A549 (cell line): ENCODE data around the gene SIGLEC9. TPM values are rescaled to one million over a fixed set of nuclear protein-coding genes. Genes with fewer than 3 reads are reported as not detected.

Experiments
- ATAC-seq, 2 experiments: fragments of 200-7000 bp in 1 of 2; fragments of >200 bp in 1 of 2; cut with Nextera tagmentation in 1 of 2; cut with Tn5 transposase in 1 of 2; 3 replicates each; pipeline versions ENCODE4 v1.8.0 to v1.9.1; 2018 to 2020; ENCODE audit warnings: mild to moderate bottlenecking in 1 of 2, moderate library complexity in 1 of 2
- CTCF ChIA-PET: fragments of 300-600 bp; sonication (Branson Sonifier 250); formaldehyde crosslinking; extraction: SDS; loops from one replicate; lab custom pipeline; 2021; ENCODE audit warnings: antibody characterized with exemption, inconsistent platforms; lab: Yijun Ruan, JAX
- POLR2A ChIA-PET: fragments of 350-600 bp; formaldehyde crosslinking; extraction: SDS; loops from one replicate; lab custom pipeline; 2021; ENCODE audit warnings: antibody characterized with exemption, inconsistent platforms; lab: Yijun Ruan, JAX
- DNase-seq, 2 experiments: peaks; one replicate each; pipeline versions ENCODE4 v3.0.0 to v3.0.0-alpha.2; 2011 to 2016; ENCODE audit warnings: low read depth in 1 of 2, low spot score in 1 of 2
- FAIRE-seq: peaks from 2 replicates; lab custom pipeline; 2011; peaks lifted over from hg19 to GRCh38; lab: Jason Lieb, UNC
- H3K27ac ChIP-seq, 2 experiments: fragments of >200 bp; sonication (Bioruptor Twin); formaldehyde crosslinking; 3 replicates each; pipeline ENCODE4 v1.5.1; 2016 to 2017
- H3K4me1 ChIP-seq: fragments of >200 bp; sonication (Bioruptor Twin); formaldehyde crosslinking; 3 replicates; pipeline ENCODE4 v1.6.1; 2016
- H3K4me2 ChIP-seq: fragments of >200 bp; sonication (Bioruptor Twin); formaldehyde crosslinking; 3 replicates; pipeline ENCODE4 v1.6.1; 2016
- H3K4me3 ChIP-seq: fragments of >200 bp; sonication (Bioruptor Twin); formaldehyde crosslinking; 3 replicates; pipeline ENCODE4 v1.5.1; 2016
- H3K9me3 ChIP-seq: fragments of >200 bp; sonication (Bioruptor Twin); formaldehyde crosslinking; 3 replicates; pipeline ENCODE4 v1.6.1; 2016
- BCL3 ChIP-seq: fragments of >200 bp; sonication (Bioruptor Twin); formaldehyde crosslinking; IDR thresholded peaks from 3 replicates; pipeline ENCODE4 v1.6.1; 2016
- CBX2 ChIP-seq: fragments of 200-600 bp; sonication (generic); IDR thresholded peaks from 2 replicates; pipeline ENCODE4 v1.6.1; 2016; ENCODE audit warnings: low read depth, mild to moderate bottlenecking, borderline replicate concordance
- CHD2 ChIP-seq: fragments of 150-350 bp; IDR thresholded peaks from 2 replicates; pipeline ENCODE4 v1.6.1; 2014; ENCODE audit warnings: low read length; ENCODE audit not compliant: partially characterized antibody
- CHD4 ChIP-seq: fragments of 200-600 bp; sonication (generic); IDR thresholded peaks from 2 replicates; pipeline ENCODE4 v1.6.1; 2016; ENCODE audit warnings: antibody characterized with exemption, mild to moderate bottlenecking, borderline replicate concordance
- EHMT2 ChIP-seq: fragments of 200-600 bp; sonication (generic); IDR thresholded peaks from 2 replicates; pipeline ENCODE4 v1.6.1; 2016; ENCODE audit warnings: antibody characterized with exemption, low read depth, mild to moderate bottlenecking, moderate library complexity
- ESRRA ChIP-seq: fragments of 150-350 bp; IDR thresholded peaks from 2 replicates; pipeline ENCODE4 v1.6.1; 2014; ENCODE audit warnings: mild to moderate bottlenecking, low read length, borderline replicate concordance
- FOSB ChIP-seq: fragments of 250-450 bp; sonication (Bioruptor Pico); IDR thresholded peaks from 2 replicates; pipeline ENCODE4 v1.5.0; 2020; ENCODE audit warnings: mild to moderate bottlenecking, moderate library complexity
- FOXS1 ChIP-seq: fragments of 250-450 bp; sonication (Bioruptor Pico); IDR thresholded peaks from 2 replicates; pipeline ENCODE4 v1.5.0; 2020; ENCODE audit warnings: mild to moderate bottlenecking, moderate library complexity
- HDAC2 ChIP-seq: fragments of 200-600 bp; sonication (generic); IDR thresholded peaks from 2 replicates; pipeline ENCODE4 v1.6.1; 2016
- JUN ChIP-seq, 2 experiments: fragments of >200 bp; sonication (Bioruptor Twin); formaldehyde crosslinking; IDR thresholded peaks; 2 replicates in 1 of 2; 3 replicates in 1 of 2; pipeline ENCODE4 v1.6.1; 2016 to 2017
- MAFK ChIP-seq: fragments of 450-650 bp; IDR thresholded peaks from 2 replicates; pipeline ENCODE4 v1.6.1; 2014; ENCODE audit not compliant: partially characterized antibody
- MYC ChIP-seq: IDR thresholded peaks from 2 replicates; pipeline ENCODE4 v1.6.1; 2012; ENCODE audit warnings: mild to moderate bottlenecking, inconsistent platforms, low read length, improper control_type of control experiment, borderline replicate concordance
- NFE2L2 ChIP-seq: fragments of 150-350 bp; conservative IDR thresholded peaks from 2 replicates; pipeline ENCODE4 v1.6.1; 2014; ENCODE audit warnings: low read length
- NPAS2 ChIP-seq: fragments of 250-450 bp; sonication (Bioruptor Pico); IDR thresholded peaks from 2 replicates; pipeline ENCODE4 v1.8.0; 2022; ENCODE audit warnings: mild to moderate bottlenecking, moderate library complexity, borderline replicate concordance
- PHF8 ChIP-seq: fragments of 200-600 bp; sonication (generic); IDR thresholded peaks from 2 replicates; pipeline ENCODE4 v1.6.1; 2016; ENCODE audit warnings: low read depth, mild to moderate bottlenecking, antibody characterized with exemption, moderate library complexity, borderline replicate concordance
- POLR2AphosphoS2 ChIP-seq: conservative IDR thresholded peaks from 2 replicates; pipeline ENCODE4 v1.6.1; 2012; ENCODE audit warnings: low read length, improper control_type of control experiment, inconsistent platforms
- RCOR1 ChIP-seq: fragments of 150-350 bp; IDR thresholded peaks from 2 replicates; pipeline ENCODE4 v1.6.1; 2014; ENCODE audit warnings: antibody characterized with exemption, low read length, low read depth
- RNF2 ChIP-seq: fragments of 200-600 bp; sonication (generic); IDR thresholded peaks from 2 replicates; pipeline ENCODE4 v1.6.1; 2016; ENCODE audit warnings: low read depth, mild to moderate bottlenecking, antibody characterized with exemption, moderate library complexity, borderline replicate concordance
- TP53 ChIP-seq: fragments of 250-450 bp; sonication (Bioruptor Pico); IDR thresholded peaks from 2 replicates; pipeline ENCODE4 v1.5.0; 2021; ENCODE audit warnings: mild to moderate bottlenecking, moderate library complexity
- USF2 ChIP-seq: fragments of 450-650 bp; IDR thresholded peaks from 2 replicates; pipeline ENCODE4 v1.6.1; 2014; ENCODE audit warnings: antibody characterized with exemption
- ZC3H11A ChIP-seq: fragments of 450-650 bp; IDR thresholded peaks from 2 replicates; pipeline ENCODE4 v1.6.1; 2014; ENCODE audit warnings: antibody characterized with exemption, mild to moderate bottlenecking
- ZNF302 ChIP-seq: fragments of 250-450 bp; sonication (Bioruptor Pico); IDR thresholded peaks from 2 replicates; pipeline ENCODE4 v1.9.0; 2021; ENCODE audit warnings: inconsistent platforms, mild to moderate bottlenecking, moderate library complexity
- WGBS: methylation state at CpG from one replicate; pipeline ENCODE4 v1.1.6; 2017; ENCODE audit errors: missing lambda C conversion rate; 5-methylcytosine and 5-hydroxymethylcytosine counted together
- polyA plus RNA-seq, 4 experiments: library from polyadenylated mRNA; depleted of rRNA in 3 of 4; stranded (reverse); fragments of >200 nt; fragmentation: RNase III in 1 of 4; extraction: RNeasy Plus Mini Kit Qiagen cat#74134 plus additional on column Dnase treatment in 1 of 4; gene quantifications; 2 replicates in 3 of 4; 3 replicates in 1 of 4; pipeline ENCODE4 v1.2.3, GENCODE V29; 2011 to 2017

SIGLEC9 gene
- polyA plus RNA-seq, 2 of the 4 experiments (the other 2 are of a cell fraction) = not detected

DNA sequence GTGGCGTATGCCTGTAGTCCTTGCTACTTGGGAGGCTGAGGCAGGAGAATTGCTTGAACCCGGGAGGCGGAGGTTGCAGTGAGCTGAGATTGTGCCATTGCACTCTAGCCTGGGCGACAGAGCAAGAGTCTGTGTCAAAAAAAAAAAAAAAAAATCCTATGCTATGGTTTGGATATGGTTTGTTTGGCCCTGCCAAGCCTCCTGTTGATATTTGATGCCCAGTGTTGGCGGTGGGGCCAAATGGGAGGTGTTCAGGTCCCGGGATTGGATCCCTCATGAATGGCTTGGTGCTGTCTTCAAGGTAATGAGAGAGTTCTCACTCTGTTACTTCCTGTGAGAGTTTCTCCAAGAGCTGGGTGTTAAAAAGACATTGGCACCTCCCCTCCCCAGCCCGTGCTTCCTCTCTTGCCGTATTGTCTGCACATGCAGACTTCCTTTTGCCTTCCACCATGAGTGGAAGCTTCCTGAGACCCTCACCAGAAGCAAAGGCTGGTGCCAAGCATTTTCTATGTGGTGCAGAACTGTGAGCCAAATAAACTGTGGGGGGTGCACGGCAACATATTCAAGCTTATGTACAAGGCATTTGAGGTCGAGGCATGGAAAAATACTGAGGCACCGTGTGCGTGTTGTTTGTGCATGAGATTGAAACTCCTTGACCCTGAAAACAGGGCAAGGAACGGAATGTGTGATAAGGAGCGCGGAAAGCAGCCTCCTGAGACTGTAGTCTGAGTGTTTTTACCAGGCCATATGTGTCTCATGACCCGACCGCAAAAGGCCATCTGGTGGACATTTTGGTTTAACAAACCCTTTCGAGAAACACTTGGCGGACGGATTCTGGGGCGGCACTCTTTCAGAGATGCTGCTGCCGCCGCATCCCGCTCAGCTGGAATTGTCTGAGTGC is 7.3 kb downstream of the SIGLEC9 start:
- Histone ChIP-seq H3K4me3 (no peak overlapping the region), H3K9me3 (peaks cover 19% of the 10 kb centered on the region), H3K27ac (no peak overlapping the region), H3K4me1 (no peaks in the 10 kb centered on the region)
- CTCF ChIA-PET = interaction anchor here (0.6 to 1.6 kb wide), 3 partner anchors 26 to 147 kb away, joined by 3 to 4 read pairs (median 4); no protein-coding TSS in a partner anchor
- POLR2A ChIA-PET = no interaction called here
- ATAC-seq (no peak), FAIRE-seq (no peak)
- TF ChIP-seq BCL3 (no peak), CHD2 (no peak), CBX2 (no peak), MYC (no peak), USF2 (no peak), ZC3H11A (no peak)
- TF ChIP-seq, all 56 proteins: peak for 0
- DNase-seq = peak in 1 of 2 experiments; percentile 24
- 51% methylated on average over 24 of the region's 24 CpGs for WGBS
- no peak overlapping the region for H3K4me2 ChIP-seq

DNA sequence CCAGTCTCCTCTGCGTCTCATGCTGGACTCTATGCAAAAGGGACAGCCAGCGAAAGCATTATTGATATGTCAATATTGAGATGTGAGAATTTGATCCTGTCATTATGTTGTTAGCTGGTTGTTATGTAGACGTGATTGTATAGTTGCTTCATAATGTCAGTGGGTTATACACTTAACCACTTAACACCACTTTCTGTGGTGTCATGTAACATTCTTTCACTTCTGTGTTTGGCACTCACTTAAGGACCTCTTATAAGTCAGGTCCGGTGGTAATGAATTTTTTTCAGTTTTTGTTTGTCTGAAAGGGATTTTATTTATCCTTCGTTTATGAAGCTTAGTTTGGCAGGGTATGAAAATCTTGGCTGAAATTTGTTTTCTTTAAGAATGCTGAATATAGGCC is 10.3 kb downstream of the SIGLEC9 start:
- no peak for ATAC-seq
- POLR2A ChIA-PET = no interaction called here
- 12% methylated on average over 5 of the region's 5 CpGs for whole genome bisulfite sequencing
- Histone ChIP-seq H3K4me3 (no peak overlapping the region), H3K9me3 (peaks cover 21% of the 10 kb centered on the region), H3K4me2 (no peak overlapping the region), H3K4me1 (no peaks in the 10 kb centered on the region), H3K27ac (no peak overlapping the region)
- DNase-seq = no peak
- no peak for TF ChIP-seq CBX2
- TF ChIP-seq PHF8 = no peak
- no peak for TF ChIP-seq ZNF302
- no peak for TF ChIP-seq RCOR1
- no peak for TF ChIP-seq JUN (IDR thresholded peaks at IDR 0.05)
- TF ChIP-seq FOXS1 = no peak
- no peak for TF ChIP-seq FOSB (CRISPR knock-in tag)
- TF ChIP-seq ZC3H11A = no peak
- no peak for TF ChIP-seq RNF2
- no peak for TF ChIP-seq POLR2AphosphoS2
- no peak for TF ChIP-seq TP53 (CRISPR knock-in tag)
- TF ChIP-seq CHD4 = no peak
- no peak for TF ChIP-seq HDAC2
- no peak for TF ChIP-seq MAFK
- TF ChIP-seq NFE2L2 = no peak
- TF ChIP-seq NPAS2 (CRISPR knock-in tag) = no peak
- TF ChIP-seq ESRRA = no peak
- TF ChIP-seq EHMT2 = no peak
- CTCF ChIA-PET = interaction anchor here (0.9 to 1.9 kb wide), 3 partner anchors 9 to 33 kb away, joined by 3 to 4 read pairs (median 3); no protein-coding TSS in a partner anchor
- FAIRE-seq = peak; percentile 32
